Uterus (tissue), 2 donors: ENCODE results near the gene PARP14.

Experiments used
- CTCF ChIP-seq, 4 experiments: fragments of 200-600 bp in 2 of 4; fragments of 450-650 bp in 2 of 4; sonication (generic) in 2 of 4; IDR thresholded peaks; one replicate each; pipeline ENCODE4 v1.5.1; 2016 to 2019; ENCODE audit warnings: antibody characterized with exemption in 4 of 4, mild to moderate bottlenecking in 2 of 4, moderate library complexity in 1 of 4
- POLR2A ChIP-seq, 2 donors: fragments of 450-650 bp; IDR thresholded peaks; one replicate each; pipeline ENCODE4 v1.6.1; 2016; ENCODE audit warnings: antibody characterized with exemption in 2 of 2, mild to moderate bottlenecking in 1 of 2, moderate library complexity in 1 of 2

- TF ChIP-seq POLR2A (IDR thresholded peaks at IDR 0.05) (no peak), CTCF (IDR thresholded peaks at IDR 0.05) (no peak)
Measured at GRCh38 chr3:122714273-122714672, 33.6 kb downstream of the PARP14 start.
